ENCODE measurements around the gene XXYLT1.

The XXYLT1 gene

GRCh38 chr3:195182470-195182795 is 88.5 kb downstream of the XXYLT1 start:
- no peak for DNase-seq

GRCh38 chr3:195181741-195182469 is 89.1 kb downstream of the XXYLT1 start:
- DNase-seq: no peak

GRCh38 chr3:195181113-195181498 is 89.9 kb downstream of the XXYLT1 start:
- no peak for DNase-seq

GRCh38 chr3:195180490-195181112 is 90.4 kb downstream of the XXYLT1 start:
- DNase-seq: no peak

- no peak for DNase-seq
Measured at GRCh38 chr3:195179776-195180489, 91.0 kb downstream of the XXYLT1 start.

GRCh38 chr3:195178124-195178910 is 92.6 kb downstream of the XXYLT1 start:
- no peak for DNase-seq

GRCh38 chr3:195177422-195178123 is 93.4 kb downstream of the XXYLT1 start:
- no peak for DNase-seq

- DNase-seq: no peak
Measured at GRCh38 chr3:195176776-195177175, 94.2 kb downstream of the XXYLT1 start.

- DNase-seq: no peak
Measured at GRCh38 chr3:195175476-195176337, 95.3 kb downstream of the XXYLT1 start.

GRCh38 chr3:195175076-195175475 is 95.9 kb downstream of the XXYLT1 start:
- DNase-seq: no peak

GRCh38 chr3:195173657-195174056 is 97.3 kb downstream of the XXYLT1 start:
- DNase-seq: no peak

GRCh38 chr3:195172896-195173295 is 98.1 kb downstream of the XXYLT1 start:
- DNase-seq: no peak

GRCh38 chr3:195172039-195172684 is 98.8 kb downstream of the XXYLT1 start:
- no peak for DNase-seq

- no peak for DNase-seq
Measured at GRCh38 chr3:195171093-195171873, 99.7 kb downstream of the XXYLT1 start.

- no peak for DNase-seq
Measured at GRCh38 chr3:195170496-195170895, 100.5 kb downstream of the XXYLT1 start.

- no peak for DNase-seq
Measured at GRCh38 chr3:195169011-195169649, 101.8 kb downstream of the XXYLT1 start.

- no peak for DNase-seq
Measured at GRCh38 chr3:195168009-195168762, 102.8 kb downstream of the XXYLT1 start.

- no peak for DNase-seq
Measured at GRCh38 chr3:195165790-195166189, 105.2 kb downstream of the XXYLT1 start.

GRCh38 chr3:195165265-195165609 is 105.7 kb downstream of the XXYLT1 start:
- no peak for DNase-seq
